GM19193 (cell line): ENCODE measurements around the gene TMPRSS3.

Source experiments
- POLR2A ChIP-seq: IDR thresholded peaks from 4 replicates; pipeline ENCODE4 v1.6.1; 2011; ENCODE audit not compliant: insufficient read depth, insufficient read length; ENCODE audit errors: extremely low read depth

TMPRSS3 gene

DNA sequence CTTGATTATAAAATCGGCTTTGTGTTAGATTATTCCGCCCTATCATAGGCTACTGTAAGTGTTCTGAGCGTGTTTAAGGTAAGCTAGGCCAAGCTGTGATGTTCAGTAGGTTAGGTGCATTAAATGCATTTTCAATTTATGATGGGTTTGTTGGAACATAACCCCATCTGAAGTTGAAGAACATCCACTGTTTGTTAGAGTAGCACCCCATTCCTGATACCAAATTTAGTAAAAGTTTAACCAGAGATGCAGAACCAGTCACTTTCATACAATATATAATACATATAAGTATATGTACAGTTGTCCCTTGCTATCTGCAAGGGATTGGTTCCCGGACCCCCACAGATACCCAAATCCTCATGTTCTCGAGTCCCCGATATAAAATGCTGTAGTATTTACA lies 24.0 kb upstream of the TMPRSS3 start:
- no peak for TF ChIP-seq POLR2A

- TF ChIP-seq POLR2A, result no peak
Observed at GRCh38 chr21:42418886-42419285, 23.0 kb upstream of the TMPRSS3 start.

- no peak for TF ChIP-seq POLR2A
Observed at GRCh38 chr21:42417533-42417932, 21.7 kb upstream of the TMPRSS3 start.

GRCh38 chr21:42414928-42415769 lies 19.3 kb upstream of the TMPRSS3 start:
- peak; percentile 50 for TF ChIP-seq POLR2A

GRCh38 chr21:42414553-42414927 lies 18.7 kb upstream of the TMPRSS3 start:
- TF ChIP-seq POLR2A, result no peak

DNA sequence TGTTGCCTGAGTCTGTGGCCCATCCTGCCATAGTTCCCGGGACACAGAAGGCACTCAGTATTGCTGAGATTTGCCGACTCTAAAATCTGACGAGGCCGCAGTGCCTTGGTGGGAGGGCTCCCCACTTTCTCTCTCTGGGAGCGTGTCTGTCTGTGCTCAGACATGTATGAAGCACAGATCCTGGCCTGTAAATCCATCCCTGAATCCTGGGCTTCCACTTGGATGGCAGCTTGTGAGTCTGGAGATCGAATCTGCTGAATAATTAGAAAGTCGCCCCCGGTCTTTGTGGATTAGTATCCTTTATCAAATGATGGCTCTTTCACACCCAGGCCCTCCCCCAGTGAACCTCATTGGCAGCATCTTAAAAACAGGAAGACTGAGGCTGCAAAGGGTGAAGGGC lies 18.2 kb upstream of the TMPRSS3 start:
- TF ChIP-seq POLR2A, result no peak

- TF ChIP-seq POLR2A, result no peak
Observed at GRCh38 chr21:42413500-42413899, 17.6 kb upstream of the TMPRSS3 start.

DNA sequence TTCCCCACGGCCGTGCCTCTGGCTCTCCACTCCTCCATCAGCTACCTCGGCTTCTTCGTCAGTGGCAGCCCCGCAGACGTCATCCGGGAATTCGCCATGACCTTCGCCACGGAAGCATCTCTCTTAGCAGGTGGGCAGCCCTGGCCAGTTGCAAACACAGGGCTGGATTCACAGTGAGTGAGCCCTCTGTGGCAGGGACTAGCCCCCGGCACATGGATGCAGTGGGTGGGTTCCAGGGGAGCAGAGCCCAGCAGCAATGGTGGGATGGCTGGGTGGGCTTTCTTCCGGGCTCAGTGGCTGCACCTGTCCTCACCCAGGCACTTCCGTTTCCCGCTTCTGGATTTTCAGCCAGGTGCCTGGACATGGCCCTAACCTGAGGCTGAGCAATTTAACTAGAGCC lies 17.2 kb upstream of the TMPRSS3 start:
- no peak for TF ChIP-seq POLR2A

DNA sequence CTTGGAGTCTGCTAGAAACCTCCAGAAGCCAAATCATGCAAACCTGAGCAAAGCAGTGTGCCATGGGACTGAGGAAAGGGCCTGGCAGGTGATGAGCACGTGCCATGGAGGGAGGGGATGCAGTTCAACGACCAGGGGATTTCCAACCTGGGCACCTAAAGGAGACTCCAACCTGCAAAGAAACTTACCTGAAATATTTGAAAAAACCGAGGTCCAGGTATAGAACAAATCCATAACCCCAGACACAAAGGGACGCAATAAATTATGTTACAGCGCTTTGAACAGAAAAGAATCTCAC lies 16.7 kb upstream of the TMPRSS3 start:
- no peak for TF ChIP-seq POLR2A

- TF ChIP-seq POLR2A, result no peak
Observed at GRCh38 chr21:42411891-42412635, 16.2 kb upstream of the TMPRSS3 start.

DNA sequence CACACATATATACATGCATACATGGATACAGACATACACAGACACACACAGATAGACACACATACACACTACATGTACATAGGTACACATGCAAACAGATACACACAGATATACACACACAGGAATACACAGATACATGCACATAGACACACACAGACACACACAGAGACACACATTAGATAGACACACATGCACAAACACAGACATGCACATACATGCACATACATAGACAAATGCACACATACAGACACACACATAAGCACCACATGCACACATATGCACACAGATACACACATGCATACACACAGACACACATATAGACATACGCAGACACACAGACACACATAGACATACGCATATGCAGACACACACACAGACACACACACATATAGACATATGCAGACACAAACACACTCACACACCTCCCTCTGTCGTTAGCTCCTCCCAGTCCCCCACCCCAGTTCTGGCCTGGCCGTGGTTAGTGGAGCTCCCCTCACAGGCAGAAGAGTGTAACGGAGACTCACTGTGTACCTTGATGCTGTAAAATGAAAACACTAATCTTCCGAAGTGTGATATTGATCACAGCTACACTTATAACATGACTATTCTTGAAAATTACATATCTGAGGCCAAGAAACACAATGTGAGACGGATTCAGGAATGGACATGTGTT lies 15.5 kb upstream of the TMPRSS3 start:
- no peak for TF ChIP-seq POLR2A

DNA sequence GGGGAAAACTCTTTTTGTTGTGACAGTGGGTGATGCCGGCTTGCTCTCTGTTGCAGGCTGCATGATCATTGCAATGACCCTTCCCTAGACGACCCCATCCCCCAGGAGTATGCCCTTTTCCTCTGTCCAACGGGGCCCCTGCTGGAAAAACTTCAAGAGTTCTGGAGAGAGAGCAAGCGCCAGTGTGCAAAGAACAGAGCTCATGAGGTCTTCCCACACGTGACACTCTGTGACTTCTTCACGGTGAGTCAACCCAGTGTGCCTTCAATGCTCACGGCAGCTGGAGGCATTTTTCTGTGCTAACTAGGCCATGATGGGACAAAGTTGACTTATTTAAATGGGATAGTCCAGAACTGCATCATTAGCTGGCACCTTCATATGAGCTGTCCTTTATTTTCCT lies 13.5 kb upstream of the TMPRSS3 start:
- TF ChIP-seq POLR2A, result no peak

GRCh38 chr21:42407476-42407875 lies 11.6 kb upstream of the TMPRSS3 start:
- no peak for TF ChIP-seq POLR2A

DNA sequence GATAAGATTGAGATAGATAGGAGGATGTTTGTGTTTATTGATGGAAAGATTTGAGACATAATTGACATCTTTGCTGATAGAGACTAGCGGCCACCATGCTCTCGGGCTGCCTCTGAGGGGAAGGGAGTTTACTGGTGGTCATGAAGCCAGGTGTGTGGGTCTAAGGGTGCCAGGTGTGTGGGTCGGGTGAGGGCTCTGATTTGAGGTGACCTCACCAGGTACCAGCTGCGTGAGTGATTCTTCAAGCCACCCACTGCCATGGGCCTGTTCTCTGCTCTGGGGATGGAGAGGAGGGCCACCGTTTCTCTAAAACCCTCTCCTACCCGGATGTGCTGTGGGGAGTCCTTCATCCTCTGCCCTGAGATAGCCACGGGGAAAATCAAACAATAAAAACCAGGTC lies 11.0 kb upstream of the TMPRSS3 start:
- no peak for TF ChIP-seq POLR2A

GRCh38 chr21:42406201-42406621 lies 10.4 kb upstream of the TMPRSS3 start:
- TF ChIP-seq POLR2A, result no peak
